ENCODE results near the gene PITPNM2.

PITPNM2 gene

DNA sequence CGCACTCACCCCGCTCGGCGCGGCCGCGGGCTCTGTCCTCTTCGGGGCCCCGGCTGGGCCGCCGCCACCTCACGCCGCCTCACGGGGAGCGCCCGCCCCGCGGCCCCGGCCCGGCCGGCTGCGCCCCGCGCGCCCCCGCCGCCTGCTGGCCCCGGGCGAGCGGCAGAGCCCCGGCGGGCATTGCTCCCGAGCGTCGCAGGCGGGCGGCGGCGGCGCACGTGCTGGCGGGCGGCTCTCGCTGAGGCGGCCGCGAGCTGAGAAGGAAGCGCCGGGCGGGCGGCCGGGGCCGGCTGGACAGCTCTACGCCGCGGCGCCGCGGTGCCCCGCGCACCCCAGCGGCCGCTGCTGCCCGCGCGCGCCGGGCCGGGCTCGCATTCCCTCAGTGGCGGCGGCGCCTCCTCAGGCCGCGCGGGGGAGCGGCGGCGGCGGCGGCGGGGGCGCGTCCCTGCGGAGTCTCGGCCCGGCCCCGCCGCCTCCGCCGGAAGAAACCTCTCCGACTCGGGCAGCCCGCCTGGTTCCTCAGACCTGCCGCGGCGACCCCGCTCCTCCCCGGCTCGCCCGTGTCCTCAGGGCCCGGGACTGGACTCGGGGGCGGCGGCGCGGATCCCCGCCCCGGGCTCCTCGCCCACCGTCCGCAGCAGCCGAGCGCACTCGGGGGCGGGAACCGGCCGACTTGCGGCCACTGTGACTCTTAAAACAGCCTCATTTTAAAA, at the start of gene PITPNM2:
TSS of gene PITPNM2 (minus strand) at position 347 of the 713 bp plus-strand sequence. CDS start 116,500 bp downstream, outside the sequence.
- no peak for DNase-seq

DNA sequence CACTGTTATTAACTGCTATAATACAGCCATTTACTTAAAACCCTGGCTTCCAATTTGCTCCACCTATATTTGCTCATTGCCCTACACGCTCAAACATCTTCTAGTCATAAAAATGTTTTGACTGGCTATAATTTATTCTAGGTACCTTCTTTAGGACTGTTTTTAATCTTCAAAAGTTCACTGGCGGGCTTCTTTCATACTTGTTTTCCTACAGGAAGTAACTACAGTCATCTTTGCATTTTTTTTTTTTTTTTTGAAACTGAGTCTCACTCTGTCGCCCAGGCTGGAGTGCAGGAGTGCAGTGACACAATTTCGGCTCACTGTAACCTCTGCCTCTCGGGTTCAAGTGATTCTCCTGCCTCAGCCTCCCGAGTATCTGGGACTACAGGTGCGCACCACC, 49.5 kb upstream of the PITPNM2 start:
- DNase-seq, result no peak

- no peak for DNase-seq
Measured at GRCh38 chr12:123199936-123200335, 49.0 kb upstream of the PITPNM2 start.

GRCh38 chr12:123187637-123188036, 36.7 kb upstream of the PITPNM2 start:
- DNase-seq, result no peak

DNA sequence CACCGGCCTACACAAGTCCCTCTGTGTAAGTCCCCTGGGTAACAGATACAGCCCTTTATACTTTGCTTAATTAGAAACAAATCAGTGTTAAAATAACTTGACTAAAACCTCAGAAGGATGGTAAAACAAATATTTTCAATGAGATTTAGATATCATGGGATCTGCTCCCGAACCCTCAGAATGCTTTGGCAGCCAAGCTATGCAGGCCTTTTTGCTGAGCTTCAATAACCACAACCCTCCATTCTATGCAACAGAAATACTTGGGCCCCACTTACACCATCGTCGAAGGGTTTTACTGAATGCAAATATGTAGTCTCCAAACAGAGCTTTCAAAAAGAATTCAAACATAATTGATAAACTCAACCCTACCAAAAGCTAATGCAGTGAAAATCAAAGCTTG, 29.3 kb upstream of the PITPNM2 start:
- DNase-seq, result no peak

- no peak for DNase-seq
Measured at GRCh38 chr12:123171967-123172366, 21.1 kb upstream of the PITPNM2 start.

DNA sequence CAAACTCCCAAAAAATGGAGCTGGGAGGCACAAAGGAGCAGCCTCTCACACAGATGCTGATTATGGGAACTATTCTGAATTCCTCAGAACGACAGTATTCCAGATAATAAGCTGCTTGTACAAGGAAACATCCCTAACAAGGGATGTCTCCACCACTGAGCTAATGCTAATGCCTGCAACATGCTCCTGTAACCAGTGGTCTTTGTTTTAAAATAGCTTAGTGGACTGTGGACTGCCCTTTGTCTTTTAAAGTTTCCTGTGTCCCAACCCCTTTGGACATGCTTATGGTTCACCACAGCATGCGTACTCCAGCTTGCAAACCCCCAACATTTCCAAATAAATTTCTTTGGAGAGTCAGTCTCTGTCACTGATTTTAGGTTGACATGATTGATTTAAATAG, 16.4 kb upstream of the PITPNM2 start:
- DNase-seq, result no peak

DNA sequence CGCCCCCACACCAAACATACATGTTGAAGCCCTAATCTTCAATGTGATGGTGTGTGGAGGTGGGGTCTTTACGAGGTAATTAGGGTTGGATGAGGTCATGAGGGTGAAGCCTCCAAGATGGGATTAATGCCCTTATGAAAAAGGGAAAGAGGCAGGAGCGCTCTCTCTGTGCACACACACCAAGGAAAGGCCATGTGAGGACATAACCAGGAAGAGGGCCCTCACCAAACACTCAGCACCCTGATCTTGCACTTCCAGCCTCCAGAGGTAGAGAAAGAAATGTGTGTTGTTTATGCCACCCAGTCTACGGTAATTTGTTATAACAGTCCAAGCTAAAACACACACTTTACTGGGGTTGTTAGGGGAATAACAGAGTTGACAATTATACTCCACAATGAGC, 14.6 kb upstream of the PITPNM2 start:
- DNase-seq, result no peak

DNA sequence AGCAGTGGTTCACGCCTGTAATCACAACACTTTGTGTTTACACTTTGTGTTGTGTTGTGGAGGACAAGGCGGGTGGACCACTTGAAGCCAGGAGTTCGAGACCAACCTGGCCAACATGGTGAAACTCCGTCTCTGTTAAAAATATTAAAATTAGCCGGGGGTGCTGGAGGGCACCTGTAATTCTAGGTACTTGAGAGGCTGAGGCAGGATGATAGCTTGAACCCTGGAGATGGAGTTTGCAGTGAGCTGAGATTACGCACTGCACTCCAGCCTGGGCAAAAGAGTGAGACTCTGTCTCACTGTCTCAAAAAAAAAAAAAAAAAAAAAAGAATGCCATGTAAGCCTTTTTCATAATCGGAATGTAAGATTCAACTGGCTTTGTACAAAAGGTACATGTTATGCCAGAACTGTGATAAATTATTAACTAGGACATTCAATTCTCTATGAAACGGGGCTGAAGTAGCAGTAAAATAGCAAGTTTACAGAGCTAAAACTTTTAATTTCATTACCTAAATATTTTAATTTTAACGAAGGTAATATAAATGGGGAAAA, 13.9 kb upstream of the PITPNM2 start:
- DNase-seq, result no peak

DNA sequence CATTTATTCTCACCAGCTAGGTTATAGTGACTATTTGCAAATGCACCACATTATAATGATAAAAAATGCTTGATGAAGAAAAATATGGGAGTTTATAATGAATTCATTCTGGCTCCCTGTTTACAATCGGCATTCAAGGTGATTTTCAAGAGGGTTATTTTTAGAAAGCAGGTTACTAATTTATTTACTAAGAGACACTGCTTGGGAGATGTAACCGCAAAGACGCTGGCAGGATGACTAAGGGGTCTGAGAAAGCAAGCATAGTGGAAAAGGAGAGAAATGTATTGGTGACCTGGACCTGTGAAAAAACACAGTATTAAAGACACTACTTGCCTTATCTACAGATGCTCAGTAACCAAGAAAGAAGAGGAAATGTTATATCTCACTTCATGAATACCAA, 13.3 kb upstream of the PITPNM2 start:
- no peak for DNase-seq

- no peak for DNase-seq
Measured at GRCh38 chr12:123163227-123163626, 12.3 kb upstream of the PITPNM2 start.

DNA sequence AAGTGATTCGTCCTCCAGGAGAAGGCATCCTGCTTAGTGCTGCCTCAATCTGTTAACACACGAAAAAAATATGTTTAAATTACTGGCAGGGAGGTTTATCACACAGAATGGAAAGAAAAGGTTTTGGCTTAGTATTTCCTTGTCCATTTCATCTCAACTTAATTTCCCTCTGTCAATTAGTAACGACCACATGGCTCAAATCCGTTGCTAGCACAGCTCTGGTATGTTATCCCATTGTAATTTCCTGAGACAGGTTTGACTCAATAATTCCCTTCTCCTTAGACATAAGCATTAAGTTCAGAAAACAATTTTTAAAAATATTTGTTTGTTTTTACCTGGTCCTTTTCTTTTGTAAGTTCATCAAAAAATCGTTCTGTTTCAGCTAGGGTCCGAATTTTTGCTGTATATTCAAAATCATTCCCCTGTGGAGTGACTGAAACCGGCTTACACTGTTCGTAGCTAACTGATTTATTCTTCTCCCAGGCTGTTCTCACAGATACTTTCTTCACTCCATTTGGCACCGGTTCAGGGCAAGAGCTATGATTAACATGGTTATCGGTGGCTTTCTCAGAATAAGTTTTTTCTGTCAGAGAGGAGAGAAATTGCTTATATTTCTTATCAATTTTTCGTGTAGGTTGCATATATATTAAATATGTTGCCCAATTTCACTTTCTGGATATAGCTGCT, 10.1 kb upstream of the PITPNM2 start:
- no peak for DNase-seq

- no peak for DNase-seq
Measured at GRCh38 chr12:123153906-123154305, 3.0 kb upstream of the PITPNM2 start.

GRCh38 chr12:123152833-123153232, 1.9 kb upstream of the PITPNM2 start:
- DNase-seq, result no peak

DNA sequence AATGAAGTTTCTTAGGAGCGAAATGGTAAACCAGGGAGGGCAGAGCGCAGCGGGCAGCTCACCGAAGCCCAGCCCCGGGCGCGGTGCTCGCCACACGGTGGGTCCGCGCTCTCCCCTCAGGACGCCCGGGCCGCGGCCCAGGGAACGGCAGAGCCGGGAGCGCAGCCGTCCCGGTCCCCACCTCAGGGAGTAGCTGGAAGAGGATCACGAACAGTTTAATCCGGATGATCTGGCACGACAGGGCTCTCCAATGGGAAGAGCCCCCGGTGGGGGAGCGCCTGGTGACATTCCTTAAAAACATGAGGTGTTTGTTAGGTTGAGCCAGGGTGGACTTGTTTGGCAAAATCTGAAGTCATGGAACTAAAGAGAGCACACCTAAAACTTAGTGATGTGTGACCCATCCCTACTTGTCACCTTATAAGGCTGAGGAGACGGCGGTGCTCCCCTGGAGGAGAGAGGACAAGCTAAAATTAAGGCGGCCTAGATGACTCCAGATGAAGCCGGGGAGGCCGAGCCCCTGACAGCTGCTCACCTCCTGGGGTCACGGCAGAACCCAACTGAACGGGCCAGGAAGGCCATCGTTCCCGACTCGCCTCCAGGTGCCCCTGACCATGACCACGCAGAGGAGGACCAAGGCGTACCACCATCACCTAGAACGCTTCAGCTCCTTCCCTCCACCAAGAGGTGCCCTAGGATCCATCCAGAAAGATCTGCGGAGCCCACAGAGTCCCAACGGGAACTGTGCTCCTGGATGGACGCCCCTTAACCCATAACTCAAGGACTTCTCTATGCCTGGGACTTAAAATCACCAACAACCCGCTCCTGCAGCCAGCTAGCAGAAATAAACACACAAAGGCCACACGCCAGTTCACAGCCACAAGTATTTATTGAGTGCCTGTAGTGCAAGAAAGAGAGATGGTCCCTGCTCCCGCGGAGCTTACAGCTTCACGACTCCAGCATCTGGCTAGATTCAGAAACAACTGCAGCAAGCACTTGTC, 866 bp upstream of the PITPNM2 start:
- no peak for DNase-seq

DNA sequence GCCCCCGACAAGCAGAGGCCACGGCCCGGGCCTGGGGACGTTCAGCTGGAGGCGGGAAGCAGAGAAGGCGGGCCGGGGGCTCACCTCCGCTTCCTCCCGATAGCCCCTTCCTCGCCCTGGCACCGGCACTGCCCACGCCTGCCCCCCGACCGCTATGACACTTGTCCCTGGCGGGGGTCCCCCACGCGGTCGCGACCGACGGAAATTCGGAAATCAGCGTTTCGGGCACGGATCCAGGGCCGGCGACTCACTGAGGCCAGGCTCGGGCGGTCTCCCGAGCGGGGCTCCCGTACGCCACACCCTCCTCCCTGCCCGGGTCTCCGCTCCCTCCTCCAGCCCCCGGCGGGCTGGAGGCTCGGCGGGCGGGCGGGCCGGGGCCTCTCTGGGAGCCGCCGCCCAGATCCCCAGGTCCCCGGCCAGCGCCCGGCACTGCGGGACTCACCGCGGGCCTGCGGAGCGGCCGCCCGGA, 581 bp downstream of the PITPNM2 start:
- no peak for DNase-seq

DNA sequence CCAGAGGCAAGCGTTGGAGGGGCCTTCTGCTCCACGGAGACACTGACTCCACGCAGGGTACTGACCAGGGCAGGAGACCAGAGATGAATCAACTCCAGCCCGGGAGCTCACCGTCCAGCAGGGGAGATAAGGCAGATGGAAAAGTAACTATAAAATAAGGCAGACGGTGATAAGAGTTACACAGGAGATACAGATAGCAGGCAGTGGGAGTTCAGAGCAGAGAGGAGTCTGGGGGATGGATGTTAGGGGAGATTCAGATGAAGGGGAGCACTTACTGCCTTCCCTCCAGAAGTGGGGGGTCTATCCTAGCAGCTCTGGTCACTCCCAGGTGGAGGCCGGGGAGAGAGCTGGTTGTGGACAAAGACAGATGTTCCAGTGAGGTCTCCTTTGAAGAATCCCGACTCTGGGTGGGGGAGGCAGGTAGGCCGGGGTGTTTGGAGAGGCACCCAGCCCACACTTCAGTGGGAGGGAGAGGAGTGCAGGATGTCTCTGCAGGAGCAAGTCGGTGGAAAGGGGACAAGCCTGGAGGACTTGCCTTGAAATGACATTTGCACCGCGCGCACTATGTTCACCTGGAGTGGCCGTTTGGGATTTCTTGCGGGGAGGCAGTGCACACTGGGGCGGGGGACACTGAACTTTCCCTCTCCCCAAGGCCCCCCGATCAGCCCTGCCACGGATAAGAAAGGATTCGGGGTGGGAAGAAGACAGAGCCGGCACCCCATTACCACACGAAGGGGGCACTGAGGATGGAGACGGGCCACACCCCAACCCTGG, 1.2 kb downstream of the PITPNM2 start:
- no peak for DNase-seq

DNA sequence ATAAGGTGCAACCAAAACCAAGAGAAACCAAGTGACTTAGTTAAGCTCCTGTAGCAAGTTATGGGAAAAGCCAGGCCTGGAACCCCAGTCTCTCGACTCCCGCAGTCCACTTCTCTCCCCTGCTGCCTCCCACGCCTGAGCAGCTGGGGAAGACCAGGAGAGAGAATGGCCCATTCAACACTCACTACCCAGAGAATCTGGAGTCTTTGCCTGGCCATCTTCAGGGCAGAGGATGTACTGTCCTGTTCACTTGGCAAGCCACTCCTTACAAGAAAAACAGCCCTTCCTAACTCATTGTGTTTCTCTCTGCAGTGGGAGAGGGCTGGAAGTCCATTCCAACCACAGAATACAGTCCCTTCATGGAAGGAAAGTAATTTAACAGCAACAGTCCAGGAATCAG, 1.8 kb downstream of the PITPNM2 start:
- no peak for DNase-seq

DNA sequence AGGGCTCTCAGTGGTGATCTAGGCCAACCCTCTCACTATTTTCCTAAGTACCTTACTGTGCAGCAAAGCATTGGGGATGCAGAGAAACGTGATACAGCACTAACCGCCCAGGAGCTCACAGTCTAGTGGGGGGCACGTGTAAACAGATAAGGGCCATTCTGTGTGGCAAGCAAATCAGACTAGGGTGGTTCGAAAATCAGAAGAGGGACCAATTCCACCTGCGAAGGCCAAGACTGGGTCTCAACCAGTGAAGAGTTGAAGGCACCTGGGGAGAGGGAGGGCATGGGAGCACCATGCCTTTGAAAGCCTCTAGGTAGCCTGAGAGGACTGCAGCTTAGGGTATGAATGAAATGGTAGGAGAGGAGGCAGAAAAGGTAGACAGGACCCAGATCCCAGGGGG, 2.2 kb downstream of the PITPNM2 start:
- no peak for DNase-seq

- no peak for DNase-seq
Measured at GRCh38 chr12:123148223-123148622, 2.7 kb downstream of the PITPNM2 start.

DNA sequence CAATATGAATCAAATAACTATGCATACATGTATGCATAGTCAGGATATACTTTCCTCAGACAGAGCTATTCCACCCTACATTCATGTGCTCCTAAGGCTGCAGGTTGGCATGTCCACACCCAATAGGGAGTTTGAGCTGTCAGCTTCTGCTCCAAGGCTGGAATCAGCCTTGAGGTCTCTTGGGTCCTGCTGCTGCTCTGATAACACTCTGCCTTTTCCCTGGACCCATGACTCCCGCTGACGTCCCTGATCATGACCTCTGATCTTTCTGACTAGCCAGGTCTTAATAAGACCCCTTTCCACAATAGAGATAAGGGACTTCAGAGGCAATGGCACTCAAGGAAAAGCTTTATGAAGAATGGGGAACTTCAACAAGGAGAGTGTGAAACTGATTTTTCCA, 5.7 kb downstream of the PITPNM2 start:
- DNase-seq, result no peak
